GM19397 (cell line): ENCODE measurements around the gene NAGK.
A peak's percentile ranks its signal among the peaks of the same experiment; 100 is the strongest.
"Not testable (repeated sequence)": the region's sequence is repeated elsewhere in the genome, so short reads cannot be mapped to it uniquely, and the experiment has no call there.

Source experiments
- ATAC-seq: cut with Tn5 transposase; IDR thresholded peaks from one replicate; pipeline ENCODE4 v1.9.1; 2021; ENCODE audit warnings: mild to moderate bottlenecking, moderate library complexity; ENCODE audit not compliant: unreplicated experiment

The NAGK gene

DNA sequence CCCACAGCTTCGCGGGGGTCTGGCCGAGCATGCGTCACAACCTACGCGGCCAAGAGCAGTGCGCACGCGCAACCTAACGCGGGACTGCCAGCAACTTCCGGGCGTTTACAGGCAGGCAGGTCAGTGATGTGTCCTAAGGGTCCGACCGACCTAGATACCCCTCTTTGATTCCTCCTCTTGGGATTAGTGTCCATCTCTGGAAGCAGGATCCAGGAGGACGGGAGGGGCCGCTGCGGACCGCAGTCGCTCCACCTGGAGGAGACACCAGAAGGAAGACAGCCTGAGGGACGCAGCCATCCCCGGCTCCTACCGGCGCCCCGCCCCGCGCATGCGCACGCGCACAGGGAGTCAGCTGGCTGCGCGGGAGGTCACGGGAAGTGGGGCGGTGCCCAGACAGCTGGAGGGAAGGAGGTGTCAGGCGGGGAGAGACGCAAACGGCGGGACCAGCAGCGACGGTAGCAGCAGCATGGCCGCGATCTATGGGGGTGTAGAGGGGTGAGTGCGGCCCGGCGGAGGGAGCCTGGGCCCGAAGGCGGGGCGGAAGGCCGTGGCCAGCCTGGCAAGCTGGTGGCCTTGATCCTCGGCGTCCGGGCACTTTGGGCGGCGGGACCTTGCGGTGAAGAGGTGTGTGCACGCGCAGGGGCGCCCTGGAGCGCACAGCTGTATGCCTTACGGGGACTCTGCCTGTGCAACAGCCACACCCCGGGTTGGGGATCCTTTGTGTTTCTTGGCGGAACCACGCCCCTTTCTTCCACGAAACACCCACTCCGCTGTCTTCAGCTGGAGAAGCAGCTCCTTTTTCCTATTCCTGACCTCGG is at the start of gene NAGK:
Gene NAGK (plus strand): TSS at position 431 of the 818 bp plus-strand sequence. CDS start 36 bp downstream, at position 467.
- ATAC-seq: peak; percentile 60

GRCh38 chr2:71019989-71020388 is 48.5 kb upstream of the NAGK start:
- not testable (repeated sequence) for ATAC-seq

DNA sequence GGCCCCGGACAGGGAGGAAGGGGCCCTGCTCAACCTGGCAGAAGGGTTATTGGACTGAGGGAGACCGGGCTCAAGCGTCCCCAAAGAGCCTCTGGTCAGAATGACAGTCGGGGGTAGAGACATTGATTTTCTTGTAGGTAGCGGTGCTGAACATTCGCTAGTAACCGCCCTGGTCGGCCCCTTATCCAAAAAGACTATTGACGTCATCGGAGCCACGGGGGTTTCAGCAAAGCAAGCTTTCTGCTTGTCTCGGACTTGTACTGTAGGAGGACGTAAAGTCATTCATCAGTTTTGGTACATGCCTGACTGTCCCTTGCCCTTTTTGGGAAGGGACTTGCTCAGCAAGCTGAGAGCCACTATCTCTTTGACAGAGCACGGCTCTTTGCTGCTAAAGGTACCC is 47.1 kb upstream of the NAGK start:
- not testable (repeated sequence) for ATAC-seq

DNA sequence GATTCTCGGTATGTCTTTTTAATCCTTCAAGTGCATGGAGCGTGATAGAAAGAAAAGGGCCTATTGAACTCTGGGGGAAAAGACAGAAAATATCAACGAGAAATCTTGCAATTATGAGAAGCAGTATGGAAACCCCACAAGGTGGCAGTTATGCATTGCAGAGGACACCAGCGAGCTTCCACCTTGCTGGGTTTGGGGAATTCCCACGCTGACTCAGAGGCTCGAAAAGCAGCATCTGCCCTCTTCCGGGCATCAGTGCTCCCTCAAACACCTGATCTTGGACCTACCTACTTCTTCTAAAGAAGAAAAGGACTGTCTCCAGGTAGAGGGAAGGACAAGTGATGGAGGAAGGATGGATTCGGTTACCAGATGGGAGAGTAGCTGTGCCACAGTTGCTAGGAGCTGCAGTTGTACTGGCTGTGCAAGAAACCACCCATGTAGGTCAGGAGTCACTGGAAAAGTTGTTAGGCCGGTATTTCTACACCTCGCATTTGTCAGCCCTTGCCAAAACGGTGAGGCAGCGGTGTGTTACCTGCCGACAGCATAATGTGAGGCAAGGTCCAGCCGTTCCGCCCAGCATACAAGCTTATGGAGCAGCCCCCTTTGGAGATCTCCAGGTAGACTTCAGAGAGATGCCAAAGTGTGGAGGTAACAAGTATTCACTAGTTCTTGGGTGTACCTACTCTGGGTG is 44.8 kb upstream of the NAGK start:
- ATAC-seq: not testable (repeated sequence)

- ATAC-seq: not testable (repeated sequence)
Measured at GRCh38 chr2:71036296-71036695, 32.2 kb upstream of the NAGK start.

DNA sequence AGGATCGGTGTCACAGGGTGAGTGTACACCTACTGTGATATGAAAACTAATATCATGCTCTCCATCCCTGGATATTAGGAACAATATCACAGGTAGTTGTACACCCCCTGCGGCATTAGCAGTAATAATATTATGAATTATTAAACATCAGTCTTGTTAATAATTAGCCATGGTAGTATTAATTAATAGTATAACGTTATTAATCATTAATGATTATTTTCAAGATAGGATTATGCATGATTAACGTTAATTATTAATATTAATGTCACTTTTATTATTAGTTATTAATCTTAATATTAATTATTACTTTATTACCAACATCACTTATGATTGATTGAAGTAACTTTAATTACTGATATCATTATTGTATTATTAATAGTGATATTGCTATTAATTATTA is 26.2 kb upstream of the NAGK start:
- no peak for ATAC-seq

DNA sequence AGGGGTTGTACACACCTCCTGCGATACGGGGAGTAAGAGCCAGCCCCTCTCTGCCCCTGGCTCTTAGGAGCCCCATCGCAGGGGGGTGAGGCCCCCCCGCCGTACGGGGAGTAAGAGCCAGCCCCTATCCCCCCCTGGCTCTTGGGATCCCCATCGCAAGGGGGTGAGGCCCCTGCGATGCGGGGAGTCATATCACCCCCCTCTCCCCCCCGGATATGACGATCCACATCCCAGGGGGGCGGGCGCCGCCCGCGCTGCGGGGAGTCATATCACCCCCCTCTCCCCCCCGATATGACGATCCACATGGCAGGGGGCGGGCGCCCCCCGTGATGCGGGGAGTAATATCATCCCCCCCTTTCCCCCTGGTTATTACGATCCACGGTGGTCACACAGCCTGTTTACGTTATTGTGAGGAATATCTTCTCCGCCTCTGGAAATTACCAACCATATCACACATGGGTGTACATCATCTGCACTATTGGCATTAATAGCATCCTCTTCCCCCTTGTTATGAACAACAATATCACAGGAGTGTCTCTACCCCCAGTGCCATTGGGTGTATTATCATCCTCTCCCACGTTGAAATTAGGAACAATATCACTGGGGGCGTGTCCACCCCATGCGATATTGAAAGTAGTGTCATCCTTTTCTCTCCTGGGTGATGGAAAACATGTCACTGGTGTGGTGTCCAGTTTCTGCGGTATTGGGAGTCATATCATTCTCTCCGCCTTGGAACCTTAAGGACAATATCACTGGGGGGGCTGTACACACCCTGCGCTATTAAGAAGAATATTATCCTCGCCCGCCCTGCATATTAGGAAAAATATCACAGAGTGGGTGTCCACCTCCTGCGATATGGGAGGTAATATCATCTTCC is 24.7 kb upstream of the NAGK start:
- ATAC-seq: no peak

GRCh38 chr2:71045151-71045550 is 23.3 kb upstream of the NAGK start:
- ATAC-seq: no peak

GRCh38 chr2:71045865-71046548 is 22.4 kb upstream of the NAGK start:
- no peak for ATAC-seq

- ATAC-seq: no peak
Measured at GRCh38 chr2:71048096-71048495, 20.4 kb upstream of the NAGK start.

GRCh38 chr2:71049704-71050360 is 18.6 kb upstream of the NAGK start:
- peak; percentile 64 for ATAC-seq

- not testable (repeated sequence) for ATAC-seq
Measured at GRCh38 chr2:71055206-71055740, 13.2 kb upstream of the NAGK start.

GRCh38 chr2:71060211-71060610 is 8.2 kb upstream of the NAGK start:
- no peak for ATAC-seq

DNA sequence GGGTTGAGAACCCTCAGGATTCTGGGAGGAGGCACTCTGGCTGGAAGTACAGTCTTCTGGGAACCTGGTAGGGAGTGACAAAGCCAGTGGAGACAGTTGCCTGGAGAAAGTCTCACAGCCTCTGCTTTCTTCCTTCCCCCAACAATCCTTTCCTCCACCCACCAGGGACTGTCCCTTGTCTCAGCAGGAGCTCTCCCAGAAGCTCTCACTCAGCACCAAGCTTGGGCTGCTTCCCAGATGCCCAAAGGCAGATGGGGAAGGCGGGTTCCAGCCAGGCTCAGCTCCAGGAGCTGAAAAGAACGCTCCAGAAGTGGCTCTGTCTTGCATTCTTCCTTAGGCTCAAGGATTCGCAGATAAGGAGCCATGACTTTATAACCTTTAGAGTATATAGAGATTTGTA is 7.6 kb upstream of the NAGK start:
- no peak for ATAC-seq

GRCh38 chr2:71063216-71063615 is 5.2 kb upstream of the NAGK start:
- ATAC-seq: no peak

DNA sequence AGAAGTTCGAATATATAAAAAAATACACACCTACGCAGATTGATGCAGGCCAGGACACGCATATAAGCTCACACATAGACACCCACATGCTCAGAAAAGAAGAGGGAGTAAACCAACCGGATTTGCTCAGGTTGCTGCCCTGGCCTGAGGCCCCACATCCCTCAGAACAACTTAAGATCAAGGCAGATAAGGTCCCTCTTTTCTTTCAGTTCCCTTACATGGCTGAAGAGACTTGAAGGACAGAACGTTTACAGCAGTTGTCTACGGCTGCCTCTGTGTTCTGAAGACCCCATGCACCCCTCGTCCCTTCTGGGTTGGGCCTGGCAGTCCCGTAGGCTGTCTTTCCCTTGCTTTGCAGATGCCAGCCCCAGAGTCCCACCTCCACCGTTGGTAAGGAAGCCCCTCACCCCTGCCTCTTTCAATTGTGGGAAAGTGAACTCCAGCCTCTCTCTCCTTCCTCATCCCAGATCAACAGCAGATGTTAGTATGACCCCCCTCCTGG is 4.3 kb upstream of the NAGK start:
- no peak for ATAC-seq

GRCh38 chr2:71064754-71065621 is 3.5 kb upstream of the NAGK start:
- ATAC-seq: no peak

DNA sequence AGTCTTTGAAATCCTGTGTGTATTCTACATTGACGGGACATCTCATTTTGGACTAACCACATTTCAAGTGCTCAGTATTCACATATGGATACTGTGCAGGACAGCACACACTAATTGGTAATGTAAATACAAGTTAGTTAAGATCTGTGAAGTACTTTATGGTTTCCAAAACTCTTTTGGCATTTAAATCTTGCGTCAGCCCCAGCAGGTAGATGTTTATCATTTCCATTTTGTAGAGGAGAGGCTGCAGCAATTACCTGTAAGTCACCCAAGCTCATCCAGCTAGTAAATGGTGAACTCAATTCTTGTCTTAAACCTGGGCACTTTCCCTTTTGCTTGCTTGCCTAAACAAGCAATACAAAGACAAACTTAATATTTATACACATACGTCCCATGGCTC is 1.6 kb upstream of the NAGK start:
- no peak for ATAC-seq
